ENCODE measurements around the gene SSTR3.
A peak's percentile ranks its signal among the peaks of the same experiment; 100 is the strongest.

Gene SSTR3

GRCh38 chr22:37244114-37244921 is 32.0 kb upstream of the SSTR3 start, which contains the start of gene RAC2:
Gene RAC2 (minus strand): TSS chr22:37244269. CDS start chr22:37244148, 121 bp downstream.
- Histone ChIP-seq H3K27ac (ENCODE audit: low read length) (peak within 1 kb of the TSS; percentile 96), H3K4me3 (ENCODE audit: low read length) (peak within 1 kb of the TSS; percentile 94)

GRCh38 chr22:37243402-37244113 is 31.3 kb upstream of the SSTR3 start:
- Histone ChIP-seq H3K27me3 (ENCODE audit: low read depth, low read length) (no peaks in the 10 kb centered on the region), H3K4me1 (ENCODE audit: low read length) (peaks cover 81% of the 10 kb centered on the region), H3K9ac (ENCODE audit: low read length) (peak overlapping the region; percentile 99), H3K27ac (ENCODE audit: low read length) (peak overlapping the region; percentile 96), H4K20me1 (ENCODE audit: insufficient read depth, low read length) (peaks cover 33% of the 10 kb centered on the region), H2AFZ (ENCODE audit: low read depth, low read length) (no peak overlapping the region), H3K9me3 (ENCODE audit: insufficient read depth, low read length) (no peaks in the 10 kb centered on the region), H3K4me3 (ENCODE audit: low read length) (peak overlapping the region; percentile 94), H3K4me2 (ENCODE audit: low read length) (peak overlapping the region; percentile 92), H3K79me2 (ENCODE audit: low read length) (peaks cover 58% of the 10 kb centered on the region), H3K36me3 (replicated peaks; ENCODE audit: low read depth, low read length) (peaks cover 45% of the 10 kb centered on the region)
- TF ChIP-seq CTCF (IDR thresholded peaks at IDR 0.05; ENCODE audit: low read depth, low read length): no peak
- TF ChIP-seq EZH2phosphoT487 (IDR thresholded peaks at IDR 0.05; ENCODE audit: low read depth): no peak

More at GRCh38 chr22:37244114-37244921, 32.0 kb upstream of the SSTR3 start, which contains the start of gene RAC2:
- peaks cover 50% of the 10 kb centered on the region for H3K79me2 ChIP-seq (ENCODE audit: low read length)
- H3K9ac ChIP-seq (ENCODE audit: low read length): peak within 1 kb of the TSS; percentile 99
- peaks cover 37% of the 10 kb centered on the region for H3K36me3 ChIP-seq (replicated peaks; ENCODE audit: low read depth, low read length)
- TF ChIP-seq EZH2phosphoT487 (IDR thresholded peaks at IDR 0.05; ENCODE audit: low read depth) (no peak), CTCF (IDR thresholded peaks at IDR 0.05; ENCODE audit: low read depth, low read length) (no peak)
- H3K9me3 ChIP-seq (ENCODE audit: insufficient read depth, low read length): no peaks in the 10 kb centered on the region
- H3K27me3 ChIP-seq (ENCODE audit: low read depth, low read length): no peaks in the 10 kb centered on the region
- peaks cover 79% of the 10 kb centered on the region for H3K4me1 ChIP-seq (ENCODE audit: low read length)
- peaks cover 25% of the 10 kb centered on the region for H4K20me1 ChIP-seq (ENCODE audit: insufficient read depth, low read length)
- no peak within 1 kb of the TSS for H2AFZ ChIP-seq (ENCODE audit: low read depth, low read length)
- peak within 1 kb of the TSS; percentile 92 for H3K4me2 ChIP-seq (ENCODE audit: low read length)

GRCh38 chr22:37242395-37242918 is 30.2 kb upstream of the SSTR3 start:
- Histone ChIP-seq H3K36me3 (replicated peaks; ENCODE audit: low read depth, low read length) (peaks cover 53% of the 10 kb centered on the region), H3K9me3 (ENCODE audit: insufficient read depth, low read length) (no peaks in the 10 kb centered on the region), H3K4me1 (ENCODE audit: low read length) (peaks cover 80% of the 10 kb centered on the region), H3K27me3 (ENCODE audit: low read depth, low read length) (no peaks in the 10 kb centered on the region), H2AFZ (ENCODE audit: low read depth, low read length) (no peak overlapping the region), H3K27ac (ENCODE audit: low read length) (peak overlapping the region; percentile 96), H3K4me2 (ENCODE audit: low read length) (peak overlapping the region; percentile 93), H3K9ac (ENCODE audit: low read length) (peak overlapping the region; percentile 99), H3K4me3 (ENCODE audit: low read length) (peak overlapping the region; percentile 94), H4K20me1 (ENCODE audit: insufficient read depth, low read length) (peaks cover 42% of the 10 kb centered on the region), H3K79me2 (ENCODE audit: low read length) (peaks cover 69% of the 10 kb centered on the region)
- TF ChIP-seq CTCF (IDR thresholded peaks at IDR 0.05; ENCODE audit: low read depth, low read length) (no peak), EZH2phosphoT487 (IDR thresholded peaks at IDR 0.05; ENCODE audit: low read depth) (no peak)

All from OCI-LY3 (cell line).